HG03571 (cell line): ENCODE data around the gene PARD3B.

Experiments
- ATAC-seq: cut with Tn5 transposase; IDR thresholded peaks from one replicate; pipeline ENCODE4 v1.9.1; 2021; ENCODE audit not compliant: unreplicated experiment

PARD3B gene

DNA sequence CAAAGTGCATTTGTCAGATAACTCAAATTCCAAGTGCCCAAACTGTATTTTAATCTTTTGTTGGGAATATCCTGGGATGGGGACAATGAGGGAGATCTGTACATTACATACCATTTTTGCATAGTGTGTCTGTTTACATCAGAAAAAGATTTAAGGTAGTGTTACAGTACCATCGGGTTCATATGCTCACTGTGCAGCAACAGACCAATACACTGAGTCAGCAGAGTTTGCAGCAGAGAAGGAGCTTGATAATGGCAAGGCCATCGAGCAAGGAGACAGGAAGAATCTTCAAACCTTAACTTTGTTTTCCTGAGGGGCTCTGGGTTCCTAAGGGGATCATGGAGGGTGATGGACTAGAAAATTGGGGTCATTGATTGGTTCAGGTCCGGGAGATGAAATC is 399.7 kb downstream of the PARD3B start:
- no peak for ATAC-seq

DNA sequence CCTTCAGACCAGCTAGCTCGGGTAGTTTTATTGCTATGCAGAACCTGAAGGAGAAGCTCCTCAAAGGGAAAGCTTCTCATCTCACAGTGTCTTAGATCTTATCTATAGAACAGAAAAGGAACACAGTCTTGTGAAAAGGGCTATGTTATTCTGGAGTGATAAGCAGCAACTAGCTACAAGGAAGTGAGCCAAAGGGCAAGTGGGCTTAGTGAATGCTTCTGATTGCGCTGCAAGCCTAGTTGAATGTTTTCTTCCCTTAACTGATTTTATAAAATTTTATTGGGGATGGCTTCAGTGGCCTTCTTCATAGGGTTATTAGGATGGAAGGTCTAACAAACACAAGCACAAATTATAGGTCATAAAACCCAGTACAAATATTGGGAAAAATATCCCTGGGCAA is 400.1 kb downstream of the PARD3B start:
- no peak for ATAC-seq

DNA sequence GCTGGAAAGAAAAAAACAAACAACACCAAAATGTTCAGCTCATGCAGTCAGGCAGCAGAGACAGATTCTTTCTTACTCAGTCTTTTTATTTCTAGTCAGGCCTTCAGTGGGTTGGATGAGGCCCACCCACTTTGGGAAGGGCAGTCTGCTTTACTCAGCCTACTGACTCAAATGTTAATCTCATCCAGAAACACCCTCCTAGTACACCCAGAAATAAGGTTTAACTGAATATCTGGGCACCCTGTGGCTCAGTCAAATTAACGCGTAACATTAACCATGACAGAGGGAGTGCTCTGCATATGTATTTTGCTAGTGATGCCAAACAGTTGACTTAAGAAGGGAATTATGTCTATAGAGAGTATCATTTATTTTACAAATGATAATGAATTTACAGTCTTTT is 401.6 kb downstream of the PARD3B start:
- ATAC-seq: no peak

DNA sequence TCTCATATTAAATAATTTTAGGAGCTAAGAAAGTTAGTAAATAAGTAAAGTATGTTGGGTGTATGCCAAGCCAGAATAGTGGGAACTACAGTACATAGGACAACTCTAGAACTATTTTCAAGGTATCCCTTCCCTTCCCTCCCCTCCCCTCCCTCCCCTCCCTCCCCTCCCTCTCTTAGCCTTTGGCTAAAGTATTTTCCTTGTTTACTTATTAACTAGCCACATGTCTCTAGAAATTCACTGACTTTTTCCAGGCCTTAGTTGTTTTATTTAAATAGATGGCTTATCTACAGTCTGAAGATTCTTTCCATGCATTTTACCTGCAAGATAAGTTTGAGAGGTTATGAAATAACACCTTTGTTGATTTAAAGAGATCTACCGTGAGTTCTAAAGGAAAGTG is 402.1 kb downstream of the PARD3B start:
- no peak for ATAC-seq

DNA sequence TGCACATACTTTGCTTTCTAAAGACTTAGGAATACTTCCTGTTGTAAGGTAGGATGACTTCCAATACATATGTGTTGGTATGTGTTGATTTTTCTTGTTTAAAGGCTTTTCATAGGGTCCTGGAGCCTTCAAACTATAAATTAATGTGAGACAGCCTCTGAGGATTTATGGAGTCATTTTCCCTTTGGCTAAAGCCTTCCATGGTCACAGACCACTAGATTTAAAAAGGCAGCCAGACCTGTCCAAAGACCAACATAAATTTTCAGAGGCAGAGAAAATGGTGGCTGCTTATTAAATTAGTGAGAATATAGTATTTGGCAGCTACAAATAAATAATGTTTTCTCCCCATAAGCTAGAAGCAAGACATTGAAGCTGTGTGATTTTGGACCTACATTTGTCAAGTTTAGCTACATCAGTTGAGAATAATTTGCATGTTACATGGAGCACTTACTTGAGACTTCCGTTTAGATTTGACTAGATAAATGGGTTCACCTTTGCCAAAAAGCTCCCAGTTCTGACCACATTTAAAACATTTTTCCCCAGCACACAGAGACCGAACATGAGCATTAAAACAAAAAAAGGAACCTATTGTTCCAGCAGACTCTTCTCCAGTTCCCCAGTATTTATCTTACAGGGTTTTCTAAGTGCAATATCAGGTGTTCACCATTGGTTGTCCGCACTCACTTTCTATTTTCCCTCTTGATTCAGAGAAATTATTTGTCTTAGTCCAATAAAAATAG is 402.9 kb downstream of the PARD3B start:
- ATAC-seq: no peak

DNA sequence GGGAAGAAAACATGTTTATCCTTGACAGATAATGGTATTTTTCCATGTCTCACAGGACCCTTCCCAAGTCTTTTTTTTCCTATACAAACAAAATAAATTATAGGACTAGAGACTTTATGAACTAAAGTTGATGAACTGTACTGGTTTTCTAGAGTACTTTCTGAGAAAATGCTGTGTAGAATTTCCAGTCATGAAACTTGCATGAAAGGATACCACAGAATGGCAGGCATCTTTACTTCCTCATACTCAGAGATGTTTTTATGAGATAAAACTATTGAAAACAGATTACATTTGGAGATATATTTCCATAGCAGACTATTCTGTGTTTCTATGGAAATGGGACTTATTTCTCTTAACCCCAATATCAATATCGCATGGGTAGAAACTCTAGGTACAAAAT is 403.5 kb downstream of the PARD3B start:
- ATAC-seq: no peak

DNA sequence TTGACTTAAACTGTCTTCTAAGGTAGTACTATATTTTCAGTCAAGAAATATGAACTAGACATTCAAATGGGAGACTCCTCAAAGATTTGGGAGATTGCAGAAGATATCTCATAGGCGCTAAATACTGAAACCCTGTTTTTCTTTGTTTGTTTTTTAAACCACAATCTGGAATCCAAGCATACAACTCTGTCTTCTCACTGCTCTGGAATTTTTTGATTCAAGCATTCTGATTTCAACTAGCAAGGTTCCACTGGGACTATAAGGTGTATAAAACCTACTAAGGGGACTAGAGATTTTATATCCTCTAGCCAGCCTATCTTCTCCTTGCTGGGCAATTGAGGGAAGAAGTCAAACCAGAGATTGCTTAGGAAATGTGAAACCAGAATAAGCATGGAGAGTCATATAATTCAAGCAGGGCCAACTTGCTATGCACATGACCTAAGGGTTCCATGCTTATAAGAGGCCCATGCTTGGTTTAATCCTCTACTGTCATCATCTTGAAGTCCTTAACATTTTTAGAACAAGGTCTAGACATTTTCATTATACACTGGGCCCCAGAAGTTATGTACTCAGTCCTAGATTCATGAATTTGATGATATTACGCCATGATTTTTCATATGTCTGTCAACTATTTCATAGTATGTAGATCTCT is 405.5 kb downstream of the PARD3B start:
- no peak for ATAC-seq

DNA sequence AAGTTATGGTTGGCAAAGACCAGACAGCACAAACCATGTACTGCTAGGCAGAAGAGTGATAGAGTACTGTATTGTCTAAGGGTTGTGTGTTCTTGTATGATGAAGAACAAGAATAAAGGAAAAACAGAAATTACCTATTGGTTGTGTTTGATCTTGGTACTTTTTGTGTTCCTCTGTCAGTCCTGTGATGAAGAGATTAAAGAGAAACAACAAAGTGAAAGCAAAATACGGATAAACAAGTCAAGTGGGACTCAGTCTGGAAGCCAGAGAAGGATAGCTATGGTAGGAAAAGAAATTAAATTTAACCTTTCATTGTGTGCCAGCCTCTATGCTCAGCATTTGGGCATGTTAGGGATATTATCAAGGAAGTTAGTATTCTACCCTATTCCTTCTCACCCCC is 413.1 kb downstream of the PARD3B start:
- no peak for ATAC-seq

DNA sequence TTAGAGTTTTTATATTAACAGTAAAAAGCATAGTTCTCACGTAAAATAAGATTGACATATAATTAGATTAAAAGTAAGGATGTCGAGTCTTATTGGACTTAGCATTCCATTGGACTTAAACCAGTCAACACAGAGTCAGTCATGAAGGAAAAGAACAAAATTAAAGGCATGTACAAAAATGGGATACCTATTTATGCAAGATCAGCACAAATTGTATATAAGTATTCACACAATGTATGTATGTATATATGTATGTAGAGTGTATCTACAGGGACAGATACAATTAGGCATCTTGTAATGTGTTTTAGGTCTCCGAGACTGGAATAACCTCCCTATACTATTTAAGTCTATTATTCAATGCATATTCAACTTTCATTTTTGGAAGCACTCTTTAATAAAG is 419.1 kb downstream of the PARD3B start:
- ATAC-seq: no peak

DNA sequence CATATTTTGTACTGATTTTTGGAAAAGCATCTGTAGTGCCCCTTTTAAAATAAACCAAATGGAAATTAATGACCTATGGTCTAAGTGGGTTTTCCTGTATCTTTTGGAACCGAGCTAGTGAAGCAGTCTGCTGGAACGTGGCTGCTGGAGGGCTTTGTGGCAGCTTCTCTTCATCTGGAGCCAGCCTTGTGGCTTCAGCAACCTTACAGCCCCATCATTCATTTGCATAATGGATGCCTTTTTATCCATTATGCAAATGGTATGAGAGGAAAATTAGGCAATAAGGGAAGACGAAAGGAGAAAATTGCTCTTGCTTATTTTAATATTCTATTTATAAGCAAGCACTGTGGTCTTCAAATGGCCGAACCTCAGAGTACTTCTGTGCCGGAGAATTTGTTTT is 421.0 kb downstream of the PARD3B start:
- no peak for ATAC-seq

DNA sequence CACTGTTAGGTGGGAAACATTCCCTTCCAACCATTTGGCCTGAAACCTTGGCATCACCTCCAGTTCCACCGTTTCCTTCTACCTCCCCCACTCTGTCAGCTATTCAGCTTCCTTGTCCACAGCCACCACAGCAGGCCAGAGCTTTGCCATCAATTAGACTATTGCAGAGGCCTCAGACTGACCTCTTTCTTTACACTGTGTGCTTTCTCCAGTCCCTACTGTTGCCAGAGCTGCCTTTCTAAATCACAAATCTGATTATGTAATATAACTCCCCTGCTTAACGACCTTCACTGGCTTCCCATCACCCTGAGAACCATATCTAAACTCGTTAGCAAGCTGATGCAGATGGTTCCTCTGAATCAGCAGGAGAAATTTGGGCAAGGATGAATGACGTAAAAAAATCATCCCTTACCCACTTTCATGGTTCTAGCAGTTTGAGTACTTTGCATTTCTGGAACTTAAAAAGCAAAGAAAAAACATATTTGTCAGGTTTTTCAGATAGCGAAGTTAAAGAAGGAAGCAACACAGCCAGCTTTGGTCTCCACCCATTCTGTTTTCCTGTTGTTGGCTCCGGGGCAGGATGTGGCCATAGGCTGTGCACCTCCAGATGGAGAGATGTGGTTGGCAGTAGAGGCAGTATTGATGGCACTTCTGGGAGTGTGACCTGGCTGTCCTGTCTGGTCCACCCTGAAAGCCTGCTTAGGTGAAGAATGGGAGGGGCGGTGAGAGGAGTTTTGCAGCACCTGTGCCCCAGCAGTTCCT is 422.1 kb downstream of the PARD3B start:
- ATAC-seq: no peak

DNA sequence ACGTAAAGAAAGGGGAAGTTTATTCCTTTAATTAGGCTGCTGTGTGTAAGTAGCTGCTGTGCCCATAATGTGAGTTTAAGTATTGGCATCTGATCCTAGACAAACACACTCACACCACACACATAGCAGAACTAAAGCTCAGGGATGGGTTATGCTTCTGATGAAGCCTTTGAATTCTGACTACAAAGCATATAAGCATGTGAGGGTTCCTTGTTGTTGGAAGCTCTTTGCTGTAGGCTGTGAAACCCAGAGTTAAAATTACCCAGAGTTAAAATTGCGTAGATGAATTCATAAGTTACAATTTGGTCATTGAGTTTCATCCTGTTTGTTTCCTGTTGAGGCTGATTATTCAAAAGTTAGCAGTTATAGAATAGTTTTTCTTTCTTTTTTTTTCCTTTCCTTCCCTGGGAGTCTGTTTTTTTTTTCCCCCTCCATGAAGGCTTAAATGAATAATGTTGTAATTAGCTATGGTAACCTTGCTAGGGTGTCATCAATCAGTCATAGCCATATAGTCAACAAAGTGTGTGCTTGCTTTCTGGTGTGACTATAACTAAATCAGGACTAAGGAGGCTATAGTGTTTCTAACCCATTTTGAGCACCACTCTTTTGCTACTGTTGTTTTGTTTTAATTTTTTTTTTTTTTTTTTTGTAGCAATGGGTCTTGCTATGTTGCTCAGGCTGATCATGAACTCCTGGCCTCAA is 426.1 kb downstream of the PARD3B start:
- ATAC-seq: no peak

DNA sequence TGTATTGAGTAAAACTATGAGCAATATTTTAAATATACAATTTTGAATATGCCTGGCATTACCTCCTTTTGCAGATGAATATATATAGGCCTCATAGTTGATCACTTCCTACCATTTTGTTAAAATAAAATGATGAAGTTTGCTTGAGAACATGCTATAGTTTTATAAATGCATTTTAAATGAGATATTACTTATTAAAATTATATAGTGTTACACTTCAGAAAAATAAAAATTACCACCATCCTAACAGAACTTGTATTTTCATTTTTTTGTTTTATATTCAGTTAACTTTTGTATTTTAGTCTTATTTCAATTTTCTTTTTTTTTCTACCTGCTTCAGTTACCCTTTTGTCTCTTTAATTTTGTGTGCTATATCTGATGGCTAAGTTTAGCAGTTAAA is 426.9 kb downstream of the PARD3B start:
- ATAC-seq: no peak

DNA sequence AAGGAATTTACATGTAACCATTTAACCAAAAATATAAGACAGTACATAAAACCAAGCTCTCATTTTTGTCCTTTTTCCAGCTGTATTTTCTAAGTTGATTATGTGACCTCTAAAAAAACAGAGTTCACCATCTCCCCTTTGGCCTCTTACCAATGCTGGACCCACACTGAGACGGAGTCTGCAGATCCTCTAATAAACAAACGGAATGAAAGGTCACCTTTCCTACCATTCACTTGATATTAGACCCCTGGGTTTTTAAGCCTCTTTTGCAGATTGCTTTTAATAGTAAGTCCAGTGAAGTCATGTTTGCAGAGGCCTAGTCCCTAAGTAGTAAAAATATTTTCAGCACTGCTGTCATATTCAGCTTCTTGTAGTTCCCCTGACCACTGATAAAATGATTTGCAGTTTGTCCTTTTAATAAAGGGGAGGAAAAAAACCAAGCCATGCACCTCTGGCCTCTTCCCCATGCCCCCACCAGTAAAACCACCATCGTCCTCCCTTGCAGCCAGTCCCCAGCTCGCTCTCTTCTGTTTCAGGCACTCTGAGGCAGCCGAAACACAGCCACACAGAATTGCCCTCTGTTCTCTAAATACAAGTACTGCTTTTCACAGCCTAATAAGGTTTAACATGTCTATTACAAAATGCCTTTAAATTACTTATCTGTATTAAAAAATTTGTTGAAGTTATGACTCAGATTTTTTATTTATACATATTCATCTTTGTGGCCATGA is 427.5 kb downstream of the PARD3B start:
- no peak for ATAC-seq

DNA sequence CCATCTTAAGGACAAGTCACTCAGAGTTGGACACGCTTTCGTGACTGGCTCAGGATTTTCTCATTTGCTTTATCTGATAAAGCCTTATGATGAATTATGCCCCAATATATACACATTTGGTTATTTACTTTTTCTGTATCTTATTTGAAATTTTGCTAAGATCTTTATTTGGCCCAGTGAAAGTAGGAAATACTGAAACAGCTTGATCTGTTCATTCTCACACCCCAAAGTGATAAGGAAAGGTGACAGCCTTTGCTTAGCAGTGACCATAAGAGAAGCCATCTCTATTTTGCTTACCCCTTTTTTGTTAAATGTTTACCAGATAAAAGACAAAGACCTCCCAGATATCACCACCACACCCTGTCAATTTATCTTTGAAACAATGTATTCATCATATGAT is 428.3 kb downstream of the PARD3B start:
- ATAC-seq: no peak

DNA sequence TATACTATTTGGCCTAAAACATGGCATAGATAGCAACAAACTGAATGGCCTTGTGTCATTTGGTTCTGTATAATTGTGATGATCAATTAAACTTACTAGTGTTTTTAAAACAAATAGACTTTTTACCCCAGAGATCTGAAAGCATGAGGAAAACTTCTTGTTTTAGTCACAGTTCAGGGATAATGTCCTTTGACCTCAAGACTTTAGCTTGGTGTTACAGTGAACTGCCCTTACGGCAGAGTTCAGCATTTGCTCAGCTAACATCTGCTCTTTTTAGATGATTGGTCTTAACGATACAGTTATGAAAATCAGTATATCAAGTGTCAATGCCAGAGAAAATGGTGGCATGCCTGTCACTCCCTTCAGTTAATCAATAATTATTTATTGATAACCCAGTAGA is 429.2 kb downstream of the PARD3B start:
- no peak for ATAC-seq

DNA sequence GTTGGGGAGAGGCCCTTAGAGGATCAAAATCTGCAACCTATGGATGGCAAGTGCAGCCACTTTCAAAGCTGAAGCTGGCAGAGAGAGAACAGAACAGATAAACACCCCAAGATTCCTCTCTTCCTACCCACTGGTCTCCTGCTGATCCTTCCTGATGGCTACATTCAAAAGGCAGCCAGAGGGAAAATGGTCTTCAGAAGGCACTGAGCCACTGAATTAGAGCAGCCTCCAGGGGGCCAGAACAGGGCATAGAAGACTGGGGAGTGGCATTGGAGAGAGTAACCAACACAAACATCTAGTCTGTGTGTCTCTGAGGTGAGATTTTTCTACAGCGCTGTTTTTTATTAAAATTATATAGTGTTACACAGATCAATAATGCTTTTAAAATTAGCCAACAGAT is 432.6 kb downstream of the PARD3B start:
- ATAC-seq: no peak

DNA sequence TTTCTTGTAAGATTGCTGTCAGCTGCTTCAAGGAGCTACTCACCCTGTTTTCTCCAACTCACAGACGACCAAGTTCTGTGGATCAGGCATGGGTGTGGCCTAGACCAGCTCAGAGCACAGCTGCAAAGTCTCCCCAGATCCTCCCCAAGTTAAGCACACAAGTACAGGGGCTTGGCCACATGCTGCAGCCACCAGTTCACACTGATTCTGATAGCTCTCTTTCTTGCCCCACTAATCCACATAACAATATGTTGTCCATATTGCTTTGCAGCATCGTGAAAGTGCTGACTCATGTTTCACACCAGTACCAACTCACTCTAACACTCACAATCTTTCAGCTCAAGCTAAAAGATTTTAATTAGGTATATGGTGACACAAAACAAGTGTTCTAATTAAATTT is 437.0 kb downstream of the PARD3B start:
- no peak for ATAC-seq

DNA sequence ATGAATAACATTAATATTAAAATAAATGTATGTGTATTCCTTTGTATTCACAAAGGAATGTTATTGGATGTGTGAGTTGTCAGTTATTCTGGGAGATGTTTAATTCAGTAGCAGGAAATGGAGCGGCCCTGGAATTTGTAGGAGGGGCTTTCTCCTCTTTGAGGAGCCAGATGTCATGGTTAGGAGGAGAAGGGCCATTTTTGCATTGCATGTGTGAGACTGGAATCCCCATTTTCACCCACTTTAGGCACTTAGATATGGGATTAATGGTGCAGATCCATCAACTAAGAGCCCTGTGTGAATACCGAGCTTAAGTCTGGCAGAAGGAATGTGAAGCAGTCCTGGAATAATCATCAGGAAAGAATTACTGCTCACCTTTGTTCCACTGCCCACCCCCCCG is 439.2 kb downstream of the PARD3B start:
- ATAC-seq: no peak

DNA sequence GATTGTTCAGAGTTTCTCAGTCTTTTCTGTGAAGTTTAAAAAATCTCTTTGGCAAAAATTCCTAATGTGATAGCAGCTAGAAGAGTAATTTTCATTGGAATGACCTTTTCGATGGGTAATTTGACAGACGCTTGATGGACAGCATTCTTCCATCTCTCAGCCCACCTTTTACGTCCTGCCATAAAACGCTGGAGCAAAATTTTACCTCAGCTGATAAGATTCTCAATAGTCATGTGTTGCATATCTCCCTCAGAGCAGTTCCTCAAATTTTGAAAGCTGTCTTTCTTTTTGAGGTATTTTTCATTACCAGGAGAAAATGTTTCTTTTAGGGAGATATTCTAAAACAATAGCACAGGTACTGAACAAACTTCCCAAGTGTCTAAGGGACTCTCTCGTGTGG is 441.4 kb downstream of the PARD3B start:
- ATAC-seq: no peak

DNA sequence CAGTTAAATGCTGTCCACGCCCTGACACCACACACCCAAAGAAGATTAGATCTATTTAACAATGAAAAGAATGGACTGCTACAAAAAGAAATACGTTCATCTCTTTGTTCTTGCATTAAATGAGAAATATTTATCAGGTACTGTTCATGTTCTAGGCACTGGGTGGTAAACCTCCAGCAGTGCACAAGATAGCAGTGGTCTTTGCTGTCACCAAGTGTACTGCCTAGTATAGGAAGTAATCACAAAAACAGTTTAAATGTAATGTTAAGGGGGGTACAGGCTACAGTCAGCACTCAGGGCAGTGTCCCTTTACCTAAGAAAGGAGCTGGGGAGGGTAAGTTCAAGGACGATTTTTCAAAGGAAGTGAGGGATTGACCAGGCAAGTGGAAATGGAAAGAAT is 443.6 kb downstream of the PARD3B start:
- ATAC-seq: no peak
